ENCODE measurements around the gene HERC4. TPM values are rescaled to one million over a fixed set of nuclear protein-coding genes. Genes with fewer than 3 reads are reported as not detected.

Gene HERC4
- total RNA-seq, 1 donor from 2014 or later: 41.6 TPM

DNA sequence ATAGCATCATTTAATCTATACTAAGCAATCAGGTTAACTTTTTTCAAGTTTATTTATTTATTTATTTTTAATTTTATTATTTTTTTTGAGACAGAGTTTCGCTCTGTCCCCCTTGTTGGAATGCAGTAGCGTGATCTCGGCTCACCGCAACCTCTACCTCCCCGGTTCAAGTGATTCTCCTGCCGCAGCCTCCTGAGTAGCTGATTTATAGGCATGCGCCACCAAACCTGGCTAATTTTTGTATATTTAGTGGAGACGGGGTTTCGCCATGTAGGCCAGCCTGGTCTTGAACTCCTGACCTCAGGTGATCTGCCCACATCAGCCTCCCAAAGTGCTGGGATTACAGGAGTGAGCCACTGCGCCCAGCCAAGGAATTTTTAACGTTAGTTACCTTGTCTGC lies 33.6 kb upstream of the HERC4 start:
- Mint-ChIP-seq H3K9me3 (ENCODE audit: low read depth) (no peaks in the 10 kb centered on the region), H3K27me3 (ENCODE audit: low read depth) (no peaks in the 10 kb centered on the region), H3K4me1 (ENCODE audit: low read depth) (peaks cover 43% of the 10 kb centered on the region), H3K4me3 (ENCODE audit: unreplicated experiment) (no peak overlapping the region), H3K27ac (ENCODE audit: unreplicated experiment) (no peak overlapping the region), H3K36me3 (ENCODE audit: low read depth) (no peaks in the 10 kb centered on the region)
- TF ChIP-seq, protein P1, sequence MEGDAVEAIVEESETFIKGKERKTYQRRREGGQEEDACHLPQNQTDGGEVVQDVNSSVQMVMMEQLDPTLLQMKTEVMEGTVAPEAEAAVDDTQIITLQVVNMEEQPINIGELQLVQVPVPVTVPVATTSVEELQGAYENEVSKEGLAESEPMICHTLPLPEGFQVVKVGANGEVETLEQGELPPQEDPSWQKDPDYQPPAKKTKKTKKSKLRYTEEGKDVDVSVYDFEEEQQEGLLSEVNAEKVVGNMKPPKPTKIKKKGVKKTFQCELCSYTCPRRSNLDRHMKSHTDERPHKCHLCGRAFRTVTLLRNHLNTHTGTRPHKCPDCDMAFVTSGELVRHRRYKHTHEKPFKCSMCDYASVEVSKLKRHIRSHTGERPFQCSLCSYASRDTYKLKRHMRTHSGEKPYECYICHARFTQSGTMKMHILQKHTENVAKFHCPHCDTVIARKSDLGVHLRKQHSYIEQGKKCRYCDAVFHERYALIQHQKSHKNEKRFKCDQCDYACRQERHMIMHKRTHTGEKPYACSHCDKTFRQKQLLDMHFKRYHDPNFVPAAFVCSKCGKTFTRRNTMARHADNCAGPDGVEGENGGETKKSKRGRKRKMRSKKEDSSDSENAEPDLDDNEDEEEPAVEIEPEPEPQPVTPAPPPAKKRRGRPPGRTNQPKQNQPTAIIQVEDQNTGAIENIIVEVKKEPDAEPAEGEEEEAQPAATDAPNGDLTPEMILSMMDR (IDR thresholded peaks at IDR 0.05): no peak
- DNase-seq (ENCODE audit: low spot score): no peak

DNA sequence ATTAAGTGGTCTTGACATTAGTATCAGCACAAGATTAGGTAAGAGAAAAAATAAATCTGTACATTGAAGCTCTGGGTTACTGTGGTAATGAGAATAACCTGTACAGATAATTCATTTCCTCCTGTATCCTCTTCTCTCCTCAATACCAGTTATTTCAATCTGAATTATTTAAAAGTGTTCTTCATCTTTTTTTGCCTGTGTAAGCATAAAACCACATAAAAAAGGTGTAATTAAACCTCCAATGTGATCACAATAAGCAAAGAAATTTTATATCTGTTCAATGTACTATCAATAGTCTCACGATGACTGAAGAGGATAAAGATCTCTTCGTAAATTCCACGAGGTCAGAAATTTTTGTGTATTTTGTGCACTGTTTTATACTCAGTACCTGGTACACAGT lies 33.0 kb upstream of the HERC4 start:
- TF ChIP-seq, protein P1 (IDR thresholded peaks at IDR 0.05): no peak
- H3K27me3 Mint-ChIP-seq (ENCODE audit: low read depth): no peaks in the 10 kb centered on the region
- DNase-seq (ENCODE audit: low spot score): no peak
- H3K4me1 Mint-ChIP-seq (ENCODE audit: low read depth): peaks cover 49% of the 10 kb centered on the region
- no peaks in the 10 kb centered on the region for H3K36me3 Mint-ChIP-seq (ENCODE audit: low read depth)
- H3K9me3 Mint-ChIP-seq (ENCODE audit: low read depth): no peaks in the 10 kb centered on the region
- no peak overlapping the region for H3K4me3 Mint-ChIP-seq (ENCODE audit: unreplicated experiment)
- no peak overlapping the region for H3K27ac Mint-ChIP-seq (ENCODE audit: unreplicated experiment)

DNA sequence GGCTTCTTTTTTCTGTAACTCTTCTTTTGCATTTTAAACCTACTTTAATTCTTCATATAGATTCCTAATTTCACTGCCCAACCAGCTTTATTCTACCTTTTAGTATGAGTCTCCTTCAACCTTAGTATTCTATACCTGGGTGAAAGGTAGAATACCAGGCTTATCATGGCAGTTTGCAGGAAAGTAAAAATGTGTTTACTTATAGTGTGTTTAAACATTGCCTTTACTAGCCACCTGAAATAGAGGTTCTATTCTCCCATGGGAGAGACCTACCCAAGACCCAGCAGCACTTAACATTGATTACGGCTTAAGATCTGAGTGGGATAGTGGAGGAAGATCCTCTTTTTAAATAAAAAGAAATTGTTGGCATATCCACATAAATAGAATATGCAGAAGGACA lies 32.6 kb upstream of the HERC4 start:
- H3K36me3 Mint-ChIP-seq (ENCODE audit: low read depth): no peaks in the 10 kb centered on the region
- TF ChIP-seq, protein P1 (IDR thresholded peaks at IDR 0.05): no peak
- no peak overlapping the region for H3K27ac Mint-ChIP-seq (ENCODE audit: unreplicated experiment)
- DNase-seq (ENCODE audit: low spot score): no peak
- H3K4me1 Mint-ChIP-seq (ENCODE audit: low read depth): peaks cover 53% of the 10 kb centered on the region
- no peaks in the 10 kb centered on the region for H3K27me3 Mint-ChIP-seq (ENCODE audit: low read depth)
- H3K9me3 Mint-ChIP-seq (ENCODE audit: low read depth): no peaks in the 10 kb centered on the region
- H3K4me3 Mint-ChIP-seq (ENCODE audit: unreplicated experiment): no peak overlapping the region

DNA sequence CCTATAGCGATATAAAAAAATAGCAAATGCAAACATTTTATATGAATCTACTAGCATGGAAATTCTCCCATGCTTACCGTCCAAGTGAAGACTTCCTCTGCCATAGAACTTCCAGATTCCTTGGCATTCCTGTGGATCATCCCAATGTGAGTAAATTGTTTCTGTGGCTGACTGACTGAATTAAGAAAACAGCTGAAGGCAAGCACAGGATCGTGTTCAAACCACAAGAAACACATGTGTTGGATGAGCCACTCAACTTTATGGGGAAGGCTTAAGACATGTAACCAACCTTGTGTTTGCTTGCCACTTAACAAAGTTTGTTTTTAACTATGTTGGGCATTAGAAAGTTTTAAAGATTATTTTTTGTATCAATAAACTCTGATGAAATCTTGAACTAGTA lies 31.6 kb upstream of the HERC4 start:
- TF ChIP-seq, protein P1 (IDR thresholded peaks at IDR 0.05): no peak
- DNase-seq (ENCODE audit: low spot score): no peak
- H3K4me1 Mint-ChIP-seq (ENCODE audit: low read depth): peaks cover 56% of the 10 kb centered on the region
- no peak overlapping the region for H3K4me3 Mint-ChIP-seq (ENCODE audit: unreplicated experiment)
- H3K27me3 Mint-ChIP-seq (ENCODE audit: low read depth): no peaks in the 10 kb centered on the region
- peak overlapping the region; percentile 28 for H3K27ac Mint-ChIP-seq (ENCODE audit: unreplicated experiment)
- no peaks in the 10 kb centered on the region for H3K9me3 Mint-ChIP-seq (ENCODE audit: low read depth)
- H3K36me3 Mint-ChIP-seq (ENCODE audit: low read depth): no peaks in the 10 kb centered on the region

DNA sequence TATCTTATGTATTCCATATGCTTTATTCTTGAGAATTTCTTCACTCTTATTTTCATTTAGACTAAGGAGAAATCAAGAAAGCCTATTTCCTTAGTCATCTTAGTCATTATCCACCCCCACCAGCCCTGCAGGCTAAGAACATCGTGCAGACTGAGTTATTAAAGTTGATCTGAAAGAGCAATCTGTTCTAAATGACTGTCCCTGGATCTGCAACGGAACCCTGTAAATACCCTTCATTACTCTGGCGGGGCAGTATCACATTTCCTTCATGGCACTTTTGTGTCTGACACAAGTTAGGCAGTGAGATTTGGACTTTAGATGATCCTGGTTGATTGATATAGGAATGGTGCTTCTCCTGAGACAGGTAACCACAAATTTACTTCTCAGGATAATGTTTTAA lies 30.7 kb upstream of the HERC4 start:
- Mint-ChIP-seq H3K36me3 (ENCODE audit: low read depth) (no peaks in the 10 kb centered on the region), H3K27me3 (ENCODE audit: low read depth) (no peaks in the 10 kb centered on the region), H3K27ac (ENCODE audit: unreplicated experiment) (peak overlapping the region; percentile 28), H3K4me3 (ENCODE audit: unreplicated experiment) (no peak overlapping the region), H3K9me3 (ENCODE audit: low read depth) (no peaks in the 10 kb centered on the region), H3K4me1 (ENCODE audit: low read depth) (peaks cover 64% of the 10 kb centered on the region)
- TF ChIP-seq, protein P1 (IDR thresholded peaks at IDR 0.05): no peak
- DNase-seq (ENCODE audit: low spot score): no peak

Measured in chondrocyte (in vitro differentiated cells).